OCI-LY3 (cell line): ENCODE results near the gene MFSD12.

Source experiments
- H2AFZ ChIP-seq: fragments of 200-600, 300-600 bp; shearing (Covaris generic); 2 replicates; pipeline ENCODE4 v1.6.0; 2014; ENCODE audit warnings: antibody characterized with exemption, low read depth, low read length
- H3K27ac ChIP-seq: fragments of 200-600, 300-600 bp; sonication (generic); 2 replicates; pipeline ENCODE4 v1.5.1; 2014; ENCODE audit warnings: mild to moderate bottlenecking, low read length, moderate library complexity, mixed read lengths
- H3K27me3 ChIP-seq: fragments of 200-600, 300-600 bp; sonication (generic); 2 replicates; pipeline ENCODE4 v1.6.1; 2014; ENCODE audit warnings: low read depth, low read length, mixed read lengths
- H3K36me3 ChIP-seq: fragments of 200-600, 300-600 bp; sonication (generic); replicated peaks from 2 replicates; pipeline ENCODE3; 2014; ENCODE audit warnings: low read depth, low read length, mixed read lengths
- H3K4me1 ChIP-seq: fragments of 300-600, 200-600 bp; sonication (generic); 2 replicates; pipeline ENCODE4 v1.6.1; 2014; ENCODE audit warnings: low read length, mixed read lengths
- H3K4me2 ChIP-seq: fragments of 200-600, 300-600 bp; sonication (generic); 2 replicates; pipeline ENCODE4 v1.6.1; 2014; ENCODE audit warnings: low read length, mixed read lengths
- H3K4me3 ChIP-seq: fragments of 300-600, 200-600 bp; sonication (generic); 2 replicates; pipeline ENCODE4 v1.5.1; 2014; ENCODE audit warnings: antibody characterized with exemption, mild to moderate bottlenecking, low read length, moderate library complexity
- H3K79me2 ChIP-seq: fragments of 300-600, 200-600 bp; shearing (Covaris generic); 2 replicates; pipeline ENCODE4 v1.6.1; 2014; ENCODE audit warnings: mild to moderate bottlenecking, low read length, mixed read lengths
- H3K9ac ChIP-seq: fragments of 300-600, 200-600 bp; shearing (Covaris generic); 2 replicates; pipeline ENCODE4 v1.6.0; 2014; ENCODE audit warnings: mild to moderate bottlenecking, low read length, moderate library complexity
- H3K9me3 ChIP-seq: fragments of 200-600, 300-600 bp; shearing (Covaris generic); 2 replicates; pipeline ENCODE4 v1.6.1; 2014; ENCODE audit warnings: low read length, mixed read lengths; ENCODE audit not compliant: insufficient read depth
- H4K20me1 ChIP-seq: fragments of 200-600, 300-600 bp; sonication (generic); 2 replicates; pipeline ENCODE4 v1.6.1; 2016; ENCODE audit warnings: low read length, mixed read lengths; ENCODE audit not compliant: insufficient read depth
- CTCF ChIP-seq: fragments of 200-600, 300-600 bp; sonication (generic); IDR thresholded peaks from 2 replicates; pipeline ENCODE4 v1.5.1; 2014; ENCODE audit warnings: antibody characterized with exemption, low read length, low read depth
- EZH2phosphoT487 ChIP-seq: fragments of 200-600 bp; shearing (Covaris generic); IDR thresholded peaks from 2 replicates; pipeline ENCODE4 v1.6.1; 2018; ENCODE audit warnings: antibody characterized with exemption, mixed run types, low read depth

The MFSD12 gene

GRCh38 chr19:3557461-3558248 lies at the start of gene MFSD12:
Gene MFSD12 (minus strand): TSS chr19:3557586. CDS start chr19:3557403, 183 bp downstream.
- H3K36me3 ChIP-seq = peaks cover 13% of the 10 kb centered on the region
- no peaks in the 10 kb centered on the region for H3K27me3 ChIP-seq
- H3K9me3 ChIP-seq = no peaks in the 10 kb centered on the region
- peak within 1 kb of the TSS; percentile 90 for H3K9ac ChIP-seq
- H3K4me3 ChIP-seq = peak within 1 kb of the TSS; percentile 95
- peaks cover 6% of the 10 kb centered on the region for H4K20me1 ChIP-seq
- peaks cover 41% of the 10 kb centered on the region for H3K4me1 ChIP-seq
- H3K4me2 ChIP-seq = peak within 1 kb of the TSS; percentile 93
- peaks cover 45% of the 10 kb centered on the region for H3K79me2 ChIP-seq
- TF ChIP-seq EZH2phosphoT487 (no peak), CTCF (no peak)
- peak within 1 kb of the TSS; percentile 68 for H2AFZ ChIP-seq
- H3K27ac ChIP-seq = peak within 1 kb of the TSS; percentile 60

GRCh38 chr19:3606690-3607289 lies 49.4 kb upstream of the MFSD12 start, which contains the start of gene TBXA2R:
Gene TBXA2R (minus strand): TSS chr19:3606875. CDS start chr19:3600634, 6,241 bp downstream.
- Histone ChIP-seq H3K36me3 (peaks cover 4% of the 10 kb centered on the region), H3K4me1 (peaks cover 9% of the 10 kb centered on the region), H3K9ac (no peak within 1 kb of the TSS), H3K4me3 (no peak within 1 kb of the TSS), H4K20me1 (no peaks in the 10 kb centered on the region), H3K9me3 (no peaks in the 10 kb centered on the region), H3K27me3 (no peaks in the 10 kb centered on the region), H3K27ac (no peak within 1 kb of the TSS), H3K4me2 (no peak within 1 kb of the TSS), H3K79me2 (no peaks in the 10 kb centered on the region), H2AFZ (no peak within 1 kb of the TSS)
- no peak for TF ChIP-seq CTCF
- no peak for TF ChIP-seq EZH2phosphoT487

GRCh38 chr19:3606174-3606689 lies 48.8 kb upstream of the MFSD12 start:
- no peaks in the 10 kb centered on the region for H3K27me3 ChIP-seq
- no peaks in the 10 kb centered on the region for H3K79me2 ChIP-seq
- H3K36me3 ChIP-seq = no peaks in the 10 kb centered on the region
- H3K4me3 ChIP-seq = no peak overlapping the region
- H2AFZ ChIP-seq = no peak overlapping the region
- no peaks in the 10 kb centered on the region for H3K9me3 ChIP-seq
- H3K4me2 ChIP-seq = no peak overlapping the region
- no peak overlapping the region for H3K27ac ChIP-seq
- H3K9ac ChIP-seq = no peak overlapping the region
- TF ChIP-seq CTCF = no peak
- TF ChIP-seq EZH2phosphoT487 = no peak
- H4K20me1 ChIP-seq = no peaks in the 10 kb centered on the region
- peaks cover 9% of the 10 kb centered on the region for H3K4me1 ChIP-seq

GRCh38 chr19:3605770-3606169 lies 48.4 kb upstream of the MFSD12 start:
- no peaks in the 10 kb centered on the region for H3K9me3 ChIP-seq
- H3K27ac ChIP-seq = no peak overlapping the region
- peaks cover 9% of the 10 kb centered on the region for H3K4me1 ChIP-seq
- no peak overlapping the region for H3K4me2 ChIP-seq
- H3K9ac ChIP-seq = no peak overlapping the region
- no peak overlapping the region for H2AFZ ChIP-seq
- no peaks in the 10 kb centered on the region for H3K27me3 ChIP-seq
- no peak for TF ChIP-seq CTCF
- no peak for TF ChIP-seq EZH2phosphoT487
- no peaks in the 10 kb centered on the region for H3K36me3 ChIP-seq
- no peaks in the 10 kb centered on the region for H3K79me2 ChIP-seq
- H3K4me3 ChIP-seq = no peak overlapping the region
- H4K20me1 ChIP-seq = no peaks in the 10 kb centered on the region
